CD4-positive, alpha-beta memory T cell (primary cell): ENCODE measurements around the gene MLLT1. TPM values are rescaled to one million over a fixed set of nuclear protein-coding genes. Genes with fewer than 3 reads are reported as not detected.

Experiments
- CTCF ChIA-PET: fragments of 350-600 bp; sonication (Branson Sonifier 250); formaldehyde crosslinking; loops from one replicate; lab custom pipeline; 2021; ENCODE audit warnings: inconsistent platforms; ENCODE audit not compliant: partially characterized antibody; lab: Charles Lee
- POLR2A ChIA-PET: fragments of 350-600 bp; sonication (Branson Sonifier 250); formaldehyde crosslinking; loops from one replicate; lab custom pipeline; 2021; ENCODE audit not compliant: partially characterized antibody; lab: Charles Lee
- DNase-seq, 5 donors: peaks; one replicate each; pipeline versions ENCODE4 v3.0.0 to v3.0.0-alpha.2; 2020 to 2022; ENCODE audit warnings: mixed read lengths in 1 of 5
- H3K27ac ChIP-seq: one replicate; pipeline ENCODE4 v1.7.0; 2013; ENCODE audit warnings: low read depth, low read length
- H3K27me3 ChIP-seq: 2 replicates; pipeline ENCODE4 v1.7.0; 2013; ENCODE audit warnings: mild to moderate bottlenecking, low read length, moderate library complexity; ENCODE audit not compliant: insufficient read depth
- H3K36me3 ChIP-seq: 2 replicates; pipeline ENCODE4 v1.7.0; 2013; ENCODE audit warnings: mild to moderate bottlenecking, low read length, moderate library complexity; ENCODE audit not compliant: insufficient read depth
- H3K4me1 ChIP-seq: 2 replicates; pipeline ENCODE4 v1.7.0; 2013; ENCODE audit warnings: mild to moderate bottlenecking, low read length, moderate library complexity; ENCODE audit not compliant: insufficient read depth
- H3K4me3 ChIP-seq, 2 donors: one replicate each; pipeline ENCODE4 v1.7.0; 2013; ENCODE audit warnings: low read length in 2 of 2, mild to moderate bottlenecking in 1 of 2
- H3K9me3 ChIP-seq, 2 donors: one replicate each; pipeline ENCODE4 v1.7.0; 2013; ENCODE audit warnings: low read length in 2 of 2, control low read depth in 1 of 2; ENCODE audit not compliant: control insufficient read depth in 1 of 2
- H3K27ac Mint-ChIP-seq, 7 donors: one replicate each; pipeline ENCODE4 v1.8.0; 2020 to 2021; ENCODE audit warnings: mixed read lengths in 7 of 7, mild to moderate bottlenecking in 6 of 7, inconsistent platforms in 3 of 7, moderate library complexity in 3 of 7
- H3K27me3 Mint-ChIP-seq, 2 donors: one replicate each; pipeline ENCODE4 v1.8.0; 2020 to 2021; ENCODE audit warnings: mixed read lengths in 2 of 2
- H3K36me3 Mint-ChIP-seq, 2 donors: one replicate each; pipeline ENCODE4 v1.8.0; 2020 to 2021; ENCODE audit warnings: mixed read lengths in 2 of 2, inconsistent platforms in 1 of 2, mild to moderate bottlenecking in 1 of 2
- H3K4me1 Mint-ChIP-seq, 4 donors: one replicate each; pipeline ENCODE4 v1.8.0; 2020 to 2021; ENCODE audit warnings: mixed read lengths in 4 of 4, mild to moderate bottlenecking in 1 of 4
- H3K4me3 Mint-ChIP-seq, 8 donors: one replicate each; pipeline ENCODE4 v1.8.0; 2020 to 2021; ENCODE audit warnings: mixed read lengths in 8 of 8, mild to moderate bottlenecking in 7 of 8, moderate library complexity in 6 of 8, inconsistent platforms in 3 of 8
- H3K9me3 Mint-ChIP-seq, 8 donors: one replicate each; pipeline ENCODE4 v1.8.0; 2020 to 2021; ENCODE audit warnings: mixed read lengths in 8 of 8, mild to moderate bottlenecking in 5 of 8, inconsistent platforms in 3 of 8, moderate library complexity in 1 of 8
- intact Hi-C: fragments of 100-400 bp; cut with micrococcal nuclease; formaldehyde crosslinking; loops from one replicate; pipeline ENCODE4 v1.15.1; 2023
- polyA plus RNA-seq, 2 donors: library from polyadenylated mRNA; unstranded; fragments of 300-500 nt; fragmentation: Illumina TruSeq; gene quantifications; one replicate each; pipeline ENCODE4 v1.2.3, GENCODE V29; 2021
- total RNA-seq, 2 experiments: library from RNA; stranded (reverse); gene quantifications; one replicate each; pipeline ENCODE4 v1.2.3, GENCODE V29; 2021

MLLT1 gene
- total and polyA plus RNA-seq, 4 experiments from 2014 or later, result 0.50 to 41.7 (median 21.6) TPM

GRCh38 chr19:6213266-6213595 is 66.5 kb downstream of the MLLT1 start:
- no peak overlapping the region for H3K4me3 Mint-ChIP-seq
- H3K9me3 Mint-ChIP-seq, result no peaks in the 10 kb centered on the region
- CTCF ChIA-PET, result no interaction called here
- Histone ChIP-seq H3K4me3 (no peak overlapping the region), H3K27me3 (no peaks in the 10 kb centered on the region), H3K4me1 (no peaks in the 10 kb centered on the region), H3K9me3 (no peaks in the 10 kb centered on the region), H3K27ac (no peak overlapping the region), H3K36me3 (no peaks in the 10 kb centered on the region)
- no peak for DNase-seq
- intact Hi-C loops, result no loop called here
- H3K27ac Mint-ChIP-seq, result no peak overlapping the region
- H3K36me3 Mint-ChIP-seq, result peaks cover 7 to 13% of the 10 kb centered on the region in 2 donors
- H3K4me1 Mint-ChIP-seq, result peaks cover 0 to under 1% (median 0%) of the 10 kb centered on the region in 4 donors
- POLR2A ChIA-PET, result no interaction called here
- H3K27me3 Mint-ChIP-seq, result no peaks in the 10 kb centered on the region

GRCh38 chr19:6212403-6213265 is 67.1 kb downstream of the MLLT1 start:
- H3K9me3 Mint-ChIP-seq, result no peaks in the 10 kb centered on the region
- H3K4me3 ChIP-seq, result no peak overlapping the region
- H3K27ac Mint-ChIP-seq, result peak overlapping the region in 1 of 7 donors; percentile 53
- POLR2A ChIA-PET, result no interaction called here
- no peaks in the 10 kb centered on the region for H3K9me3 ChIP-seq
- H3K27me3 Mint-ChIP-seq, result no peaks in the 10 kb centered on the region
- DNase-seq, result no peak
- peaks cover 7 to 13% of the 10 kb centered on the region in 2 donors for H3K36me3 Mint-ChIP-seq
- H3K27me3 ChIP-seq, result no peaks in the 10 kb centered on the region
- H3K36me3 ChIP-seq, result no peaks in the 10 kb centered on the region
- H3K27ac ChIP-seq, result no peak overlapping the region
- intact Hi-C loops, result no loop called here
- no peak overlapping the region for H3K4me3 Mint-ChIP-seq
- H3K4me1 ChIP-seq, result no peaks in the 10 kb centered on the region
- no peaks in the 10 kb centered on the region for H3K4me1 Mint-ChIP-seq
- CTCF ChIA-PET, result no interaction called here

GRCh38 chr19:6211632-6212402 is 68.0 kb downstream of the MLLT1 start:
- Histone ChIP-seq H3K4me1 (no peaks in the 10 kb centered on the region), H3K27me3 (no peaks in the 10 kb centered on the region), H3K27ac (no peak overlapping the region), H3K4me3 (no peak overlapping the region), H3K36me3 (no peaks in the 10 kb centered on the region), H3K9me3 (no peaks in the 10 kb centered on the region)
- no peak overlapping the region for H3K4me3 Mint-ChIP-seq
- no peak for DNase-seq
- peaks cover 7 to 12% of the 10 kb centered on the region in 2 donors for H3K36me3 Mint-ChIP-seq
- CTCF ChIA-PET, result no interaction called here
- no peaks in the 10 kb centered on the region for H3K9me3 Mint-ChIP-seq
- POLR2A ChIA-PET, result no interaction called here
- H3K27me3 Mint-ChIP-seq, result no peaks in the 10 kb centered on the region
- intact Hi-C loops, result no loop called here
- H3K4me1 Mint-ChIP-seq, result no peaks in the 10 kb centered on the region
- peak overlapping the region in 1 of 7 donors; percentile 53 for H3K27ac Mint-ChIP-seq

- Histone ChIP-seq H3K27ac (no peak overlapping the region), H3K4me3 (no peak overlapping the region), H3K27me3 (no peaks in the 10 kb centered on the region), H3K9me3 (no peaks in the 10 kb centered on the region), H3K4me1 (no peaks in the 10 kb centered on the region), H3K36me3 (no peaks in the 10 kb centered on the region)
- DNase-seq, result no peak
- ChIA-PET POLR2A (no interaction called here), CTCF (no interaction called here)
- no peak overlapping the region for H3K4me3 Mint-ChIP-seq
- H3K9me3 Mint-ChIP-seq, result no peaks in the 10 kb centered on the region
- no peaks in the 10 kb centered on the region for H3K4me1 Mint-ChIP-seq
- no peak overlapping the region for H3K27ac Mint-ChIP-seq
- no peaks in the 10 kb centered on the region for H3K27me3 Mint-ChIP-seq
- intact Hi-C loops, result no loop called here
- peaks cover 7 to 11% of the 10 kb centered on the region in 2 donors for H3K36me3 Mint-ChIP-seq
These were observed 68.8 kb downstream of the MLLT1 start for GRCh38 chr19:6210721-6211600.

DNA sequence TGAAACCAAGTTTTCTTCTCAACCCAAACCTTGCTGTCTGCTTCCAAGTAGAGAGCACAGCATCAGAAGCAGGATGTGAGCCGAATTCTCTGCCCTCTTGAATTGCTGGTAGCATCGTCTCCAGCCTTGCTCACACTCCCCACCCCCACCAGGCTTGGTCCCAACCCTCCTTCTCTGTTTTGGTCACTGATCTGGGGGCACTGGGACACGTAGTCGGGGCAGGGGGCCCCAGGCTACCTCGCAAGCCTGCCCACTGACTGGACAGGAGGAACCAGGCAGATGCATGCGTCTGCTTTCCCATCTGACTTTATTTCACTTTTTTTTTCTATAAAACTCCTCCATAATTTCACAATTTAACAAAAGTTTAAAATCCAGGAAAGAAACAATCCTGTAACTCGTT is 69.7 kb downstream of the MLLT1 start:
- no peaks in the 10 kb centered on the region for H3K27me3 ChIP-seq
- POLR2A ChIA-PET, result no interaction called here
- no peaks in the 10 kb centered on the region for H3K9me3 ChIP-seq
- H3K27ac ChIP-seq, result no peak overlapping the region
- no peaks in the 10 kb centered on the region for H3K36me3 ChIP-seq
- H3K36me3 Mint-ChIP-seq, result peaks cover 7 to 11% of the 10 kb centered on the region in 2 donors
- DNase-seq, result no peak
- CTCF ChIA-PET, result no interaction called here
- no peaks in the 10 kb centered on the region for H3K4me1 Mint-ChIP-seq
- no peak overlapping the region for H3K4me3 Mint-ChIP-seq
- H3K4me3 ChIP-seq, result no peak overlapping the region
- no peak overlapping the region for H3K27ac Mint-ChIP-seq
- H3K4me1 ChIP-seq, result no peaks in the 10 kb centered on the region
- intact Hi-C loops, result no loop called here
- H3K27me3 Mint-ChIP-seq, result no peaks in the 10 kb centered on the region
- H3K9me3 Mint-ChIP-seq, result no peaks in the 10 kb centered on the region

DNA sequence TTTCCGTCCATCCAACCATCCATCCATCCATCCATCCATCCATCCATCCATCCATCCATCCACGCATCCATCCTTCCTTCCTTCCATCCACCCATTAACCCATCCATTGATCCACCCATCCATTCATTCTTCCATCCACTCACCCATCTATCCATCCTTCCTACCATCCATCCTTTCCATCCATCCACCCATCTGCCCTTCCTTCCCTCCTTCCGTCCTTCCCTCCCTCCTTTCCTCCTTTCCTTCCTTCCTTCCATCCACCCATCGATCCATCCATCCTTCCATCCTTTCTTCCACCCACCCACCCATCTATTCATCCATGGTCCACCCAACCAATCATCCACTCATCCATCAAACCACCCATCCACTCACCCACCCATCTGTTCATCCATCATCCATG is 70.1 kb downstream of the MLLT1 start:
- Histone ChIP-seq H3K36me3 (no peaks in the 10 kb centered on the region), H3K4me1 (no peaks in the 10 kb centered on the region), H3K27ac (no peak overlapping the region), H3K4me3 (no peak overlapping the region), H3K27me3 (no peaks in the 10 kb centered on the region), H3K9me3 (no peaks in the 10 kb centered on the region)
- intact Hi-C loops, result no loop called here
- H3K27me3 Mint-ChIP-seq, result no peaks in the 10 kb centered on the region
- H3K4me1 Mint-ChIP-seq, result no peaks in the 10 kb centered on the region
- H3K9me3 Mint-ChIP-seq, result no peaks in the 10 kb centered on the region
- DNase-seq, result no peak
- CTCF ChIA-PET, result interaction anchor here (2.8 kb wide), 1 partner anchor 9 kb away, joined by 15 read pairs; no protein-coding TSS in a partner anchor
- H3K27ac Mint-ChIP-seq, result no peak overlapping the region
- peaks cover 7 to 11% of the 10 kb centered on the region in 2 donors for H3K36me3 Mint-ChIP-seq
- no peak overlapping the region for H3K4me3 Mint-ChIP-seq
- POLR2A ChIA-PET, result no interaction called here

DNA sequence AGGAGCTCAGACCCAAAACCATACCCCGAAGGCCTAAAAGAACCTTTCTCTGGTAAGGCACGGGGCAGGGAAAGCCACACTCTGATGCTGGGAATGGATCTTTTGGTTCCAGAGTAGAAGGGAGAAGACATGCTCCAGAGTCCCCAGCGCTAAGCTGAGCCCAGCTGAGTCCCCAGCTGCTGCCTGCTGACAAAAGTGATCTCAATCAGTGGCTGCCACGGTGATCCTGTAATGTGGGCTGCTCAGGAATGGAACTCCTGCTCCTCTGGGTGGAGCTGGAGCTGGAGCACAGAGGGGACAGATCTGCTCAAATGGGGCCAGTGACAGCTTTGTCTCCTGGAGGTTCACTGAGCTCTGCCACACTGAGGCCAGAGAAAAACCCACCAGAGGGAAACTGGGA is 70.5 kb downstream of the MLLT1 start:
- Mint-ChIP-seq H3K4me1 (no peaks in the 10 kb centered on the region), H3K27me3 (no peaks in the 10 kb centered on the region), H3K4me3 (no peak overlapping the region), H3K27ac (no peak overlapping the region), H3K9me3 (no peaks in the 10 kb centered on the region), H3K36me3 (peaks cover 7 to 11% of the 10 kb centered on the region in 2 donors)
- Histone ChIP-seq H3K4me1 (no peaks in the 10 kb centered on the region), H3K27me3 (peaks cover 1% of the 10 kb centered on the region), H3K27ac (no peak overlapping the region), H3K9me3 (no peaks in the 10 kb centered on the region), H3K36me3 (no peaks in the 10 kb centered on the region), H3K4me3 (no peak overlapping the region)
- ChIA-PET CTCF (interaction anchor here (2.8 kb wide), 1 partner anchor 9 kb away, joined by 15 read pairs; no protein-coding TSS in a partner anchor), POLR2A (no interaction called here)
- no peak for DNase-seq
- intact Hi-C loops, result no loop called here
